GM18519 (cell line): ENCODE results near the gene SPC24.
"Not testable (repeated sequence)": the region's sequence is repeated elsewhere in the genome, so short reads cannot be mapped to it uniquely, and the experiment has no call there.

Experiments used
- ATAC-seq: cut with Tn5 transposase; IDR thresholded peaks from one replicate; pipeline ENCODE4 v1.9.1; 2021; ENCODE audit warnings: mild to moderate bottlenecking, moderate library complexity; ENCODE audit not compliant: unreplicated experiment, low FRiP score

The SPC24 gene

DNA sequence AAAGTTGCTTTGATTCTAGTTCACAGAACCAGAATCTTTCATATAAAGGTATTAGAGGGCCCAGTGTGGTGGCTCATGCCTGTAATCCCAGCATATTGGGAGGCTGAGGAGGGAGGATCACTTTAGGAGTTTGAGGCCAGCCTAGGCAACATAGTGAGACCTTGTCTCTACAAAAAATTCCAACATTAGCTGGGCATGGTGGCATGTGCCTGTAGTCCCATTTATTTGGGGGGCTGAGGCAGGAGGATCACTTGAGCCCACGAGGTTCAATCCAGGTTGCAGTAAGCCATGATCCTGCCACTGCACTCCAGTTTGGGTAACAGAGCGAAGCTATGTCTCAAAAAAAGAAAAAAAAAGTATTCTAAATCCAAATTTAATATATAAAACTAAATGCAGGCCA is 57.3 kb downstream of the SPC24 start:
- ATAC-seq, result no peak

DNA sequence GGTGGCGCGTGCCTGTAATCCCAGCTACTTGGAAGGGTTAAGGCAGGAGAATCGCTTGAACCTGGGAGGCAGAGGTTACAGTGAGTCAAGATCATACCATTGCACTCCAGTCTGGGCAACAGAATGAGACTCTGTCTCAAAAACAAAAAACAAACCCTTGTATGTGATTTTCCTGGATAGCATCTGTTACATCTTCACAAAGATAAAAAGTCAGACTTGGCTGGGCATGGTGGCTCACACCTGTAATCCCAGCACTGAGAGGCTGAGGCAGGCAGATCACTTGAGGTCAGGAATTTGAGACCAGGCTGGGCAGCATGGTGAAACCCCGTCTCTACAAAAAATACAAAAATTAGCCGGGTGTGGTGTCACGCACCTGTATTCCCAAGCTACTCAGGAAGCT is 58.2 kb downstream of the SPC24 start:
- ATAC-seq, result not testable (repeated sequence)

DNA sequence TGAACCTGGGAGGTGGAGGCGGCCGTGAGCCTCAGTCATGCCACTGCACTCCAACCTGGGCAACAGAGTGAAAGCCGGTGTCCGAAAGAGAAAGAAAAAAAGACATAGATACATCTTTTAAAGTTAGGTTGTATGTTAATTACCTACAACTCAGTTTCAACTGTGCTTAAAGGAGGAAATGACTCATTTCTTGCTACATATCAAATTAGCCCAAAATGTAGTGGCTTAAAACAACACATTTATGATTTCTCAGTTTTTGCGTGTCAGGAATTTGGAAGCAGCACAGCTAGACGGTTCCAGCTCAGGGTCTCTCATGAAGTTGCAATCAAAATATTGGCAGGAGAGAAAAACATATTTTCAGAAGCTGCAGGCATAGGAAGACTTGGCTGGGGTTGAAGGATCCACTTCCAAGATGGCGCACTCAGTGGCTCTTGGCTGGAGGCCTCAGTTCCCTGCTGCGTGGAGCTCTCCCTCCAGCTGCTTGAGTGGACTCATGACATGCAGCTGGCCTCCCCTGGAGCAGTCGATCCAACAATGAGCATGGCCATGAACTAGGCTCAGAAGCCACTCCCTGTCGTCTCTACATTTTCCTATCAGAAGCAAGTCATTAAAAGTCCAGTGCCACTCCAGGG is 59.3 kb downstream of the SPC24 start:
- no peak for ATAC-seq
